ENCODE measurements around the gene NRBP1.

Gene NRBP1

GRCh38 chr2:27428213-27428977 lies at the start of gene NRBP1:
TSS of gene NRBP1 (plus strand) at chr2:27428631. CDS start at chr2:27433274, 4,643 bp downstream.
- peak; percentile 76 for DNase-seq

DNA sequence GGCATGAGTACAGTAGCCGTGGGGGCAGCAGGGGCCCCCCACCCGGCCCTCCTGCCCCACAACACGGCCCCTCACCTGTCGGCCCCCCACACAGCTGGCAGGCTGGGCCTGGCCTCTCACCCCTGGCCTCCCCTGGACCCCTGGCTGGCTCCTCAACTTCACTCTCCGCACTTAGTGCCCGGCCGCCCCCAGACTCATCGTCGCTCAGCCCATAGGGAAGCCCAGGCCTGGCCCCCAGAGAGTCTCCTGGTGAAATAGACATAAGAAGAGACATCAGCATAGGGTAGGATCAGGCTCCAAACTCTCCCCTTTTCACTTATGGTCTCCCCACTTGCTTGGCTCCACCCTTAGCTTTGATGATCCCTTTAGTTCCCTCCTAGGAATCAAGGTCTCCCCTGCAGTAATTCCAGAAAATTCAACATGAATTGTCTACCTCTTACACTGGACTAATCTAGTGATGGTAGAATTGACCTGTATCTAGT lies 49.6 kb upstream of the NRBP1 start:
- DNase-seq = no peak

GRCh38 chr2:27379383-27379835 lies 49.0 kb upstream of the NRBP1 start:
- no peak for DNase-seq

- DNase-seq = no peak
Observed at GRCh38 chr2:27379836-27380625, 48.4 kb upstream of the NRBP1 start.

- peak; percentile 89 for DNase-seq
Observed at GRCh38 chr2:27380626-27381545, 47.5 kb upstream of the NRBP1 start, which contains the start of gene ZNF513. TSS of gene ZNF513 (minus strand) at chr2:27380734. CDS start at chr2:27380526, 208 bp downstream.

DNA sequence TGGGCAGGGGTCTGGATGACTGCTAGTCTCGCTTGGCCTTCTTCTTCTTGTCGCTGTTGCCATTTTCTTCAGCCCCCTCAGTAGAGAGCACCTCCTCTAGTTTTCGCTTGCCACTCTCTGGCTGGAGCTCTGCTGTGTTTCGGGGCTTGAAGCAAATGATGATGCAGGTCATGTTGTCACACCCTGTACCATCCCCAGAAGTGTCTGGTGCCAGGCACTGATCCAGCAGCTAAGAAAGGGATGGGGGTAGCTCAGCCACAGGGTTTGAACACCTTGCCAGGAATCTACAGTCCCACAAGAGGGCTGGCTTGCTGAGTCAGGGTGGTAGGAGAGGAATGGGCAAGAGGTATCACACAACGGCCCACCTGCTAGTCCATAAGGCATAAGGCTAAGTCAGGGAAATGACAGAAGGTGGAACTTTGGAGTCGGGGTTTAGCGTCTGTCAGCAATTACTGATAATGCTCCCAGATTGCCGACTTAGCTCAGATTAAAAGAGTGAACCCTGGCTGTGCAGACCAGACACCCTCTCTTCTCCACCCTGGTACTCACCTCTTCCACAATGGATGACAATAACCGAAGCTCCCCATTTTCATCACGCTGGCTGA lies 46.8 kb upstream of the NRBP1 start:
- DNase-seq = no peak

- no peak for DNase-seq
Observed at GRCh38 chr2:27390822-27391679, 37.4 kb upstream of the NRBP1 start.

- no peak for DNase-seq
Observed at GRCh38 chr2:27393225-27393624, 35.2 kb upstream of the NRBP1 start.

DNA sequence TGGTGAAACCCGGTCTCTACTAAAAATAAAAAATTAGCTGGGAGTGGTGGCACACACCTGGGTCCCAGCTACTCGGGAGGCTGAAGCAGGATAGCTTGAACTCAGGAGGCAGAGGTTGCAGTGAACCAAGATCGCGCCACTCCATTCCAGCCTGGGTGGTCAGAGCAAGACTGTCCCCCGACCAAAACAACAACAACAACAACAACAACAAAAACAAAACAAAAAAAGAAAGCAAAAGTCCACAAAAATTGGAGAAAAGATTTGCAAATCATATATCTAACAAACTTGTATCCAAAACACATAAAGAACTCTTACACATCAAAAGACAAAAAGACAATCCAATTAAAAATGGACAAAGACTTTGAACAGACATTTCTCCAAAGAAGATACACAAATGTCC lies 29.5 kb upstream of the NRBP1 start:
- DNase-seq = no peak

DNA sequence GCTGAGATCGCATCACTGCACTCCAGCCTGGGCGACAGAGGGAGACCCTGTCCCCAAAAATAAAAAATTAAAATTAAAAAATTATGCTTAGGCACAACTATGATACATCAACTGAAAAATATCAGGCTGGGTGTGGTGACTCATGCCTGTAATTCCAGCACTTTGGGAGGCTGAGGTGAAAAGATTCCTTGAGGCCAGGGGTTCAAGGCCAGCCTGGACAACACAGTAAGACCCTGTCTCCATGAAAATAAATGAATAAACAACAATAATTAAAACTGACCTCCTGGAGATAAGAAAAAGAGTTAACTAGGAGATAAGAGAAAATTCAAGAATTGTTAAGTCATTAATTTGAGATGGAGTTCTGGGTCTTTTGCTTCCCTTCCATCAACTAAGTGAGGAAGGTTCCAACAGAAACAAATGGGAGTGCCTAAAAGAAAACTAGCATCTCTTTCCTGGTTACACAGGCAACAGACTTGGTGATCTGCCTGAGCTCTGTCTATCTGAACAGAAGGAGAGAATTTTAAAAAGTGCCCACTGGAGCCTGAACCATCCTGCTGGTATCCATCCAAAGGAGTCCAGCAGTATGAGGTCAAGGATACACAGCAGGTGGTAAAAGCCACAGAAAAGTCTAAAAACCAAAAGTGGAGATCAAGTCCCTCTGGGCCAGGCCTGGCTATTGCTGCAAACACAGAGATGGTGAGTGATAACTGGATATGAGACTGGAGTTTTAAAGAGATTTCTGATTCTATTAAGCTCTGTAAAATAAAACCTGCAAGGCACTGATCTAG lies 27.9 kb upstream of the NRBP1 start:
- no peak for DNase-seq

DNA sequence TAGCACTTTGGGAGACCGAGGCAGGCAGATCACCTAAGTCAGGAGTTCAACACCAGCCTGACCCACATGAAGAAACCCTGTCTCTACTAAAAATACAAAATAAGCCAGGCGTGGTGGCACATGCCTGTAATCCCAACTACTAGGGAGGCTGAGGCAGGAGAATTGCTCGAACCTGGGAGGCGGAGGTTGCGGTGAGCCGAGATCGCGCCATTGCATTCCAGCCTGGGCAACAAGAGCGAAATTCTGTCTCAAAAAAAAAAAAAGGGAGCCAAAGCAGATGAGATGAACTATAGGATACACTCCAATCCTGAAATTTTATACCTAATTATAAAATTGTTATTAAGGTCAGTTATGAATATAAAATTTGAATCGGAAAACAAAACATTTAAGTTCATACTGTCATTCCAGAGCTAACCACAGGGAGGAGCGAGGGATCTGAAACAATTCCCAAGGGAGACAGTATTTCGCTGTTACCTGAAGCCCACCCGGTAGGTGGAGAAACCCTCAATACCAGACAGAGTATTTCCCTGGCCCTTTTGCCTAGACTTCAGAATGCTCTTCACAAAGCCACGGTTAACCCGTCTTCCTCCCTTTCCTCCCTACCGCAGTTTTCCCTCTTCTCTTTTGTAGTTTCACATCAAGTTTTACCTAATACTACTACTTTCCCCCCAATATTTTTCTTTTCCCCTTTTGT lies 20.5 kb upstream of the NRBP1 start:
- peak; percentile 22 for DNase-seq

- no peak for DNase-seq
Observed at GRCh38 chr2:27408601-27409320, 19.7 kb upstream of the NRBP1 start.

GRCh38 chr2:27409321-27410073 lies 18.9 kb upstream of the NRBP1 start, which contains the start of gene PPM1G:
TSS of gene PPM1G (minus strand) at chr2:27409591. CDS start at chr2:27409422, 169 bp downstream.
- DNase-seq = peak; percentile 75

GRCh38 chr2:27412419-27413152 lies 15.8 kb upstream of the NRBP1 start:
- no peak for DNase-seq

- DNase-seq = no peak
Observed at GRCh38 chr2:27416151-27416550, 12.3 kb upstream of the NRBP1 start.

DNA sequence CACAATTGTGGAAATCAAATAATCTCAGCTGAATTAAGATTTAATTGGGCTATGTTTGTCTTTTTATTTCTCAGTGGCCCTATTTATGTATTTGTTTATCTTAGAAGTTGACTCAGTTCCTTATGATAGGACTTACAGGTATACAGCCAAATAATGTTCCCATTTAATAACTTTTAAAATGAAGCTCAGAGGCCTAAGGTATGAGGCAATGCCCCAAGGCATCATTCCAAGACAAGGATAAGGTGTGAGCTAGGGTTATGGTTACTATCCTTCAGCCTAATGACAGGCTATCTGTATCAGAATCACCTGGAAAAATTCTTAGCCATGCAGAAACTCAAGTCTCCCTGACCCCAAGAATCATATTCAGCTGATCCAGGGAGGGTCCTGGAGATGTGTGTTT lies 7.4 kb upstream of the NRBP1 start:
- no peak for DNase-seq

DNA sequence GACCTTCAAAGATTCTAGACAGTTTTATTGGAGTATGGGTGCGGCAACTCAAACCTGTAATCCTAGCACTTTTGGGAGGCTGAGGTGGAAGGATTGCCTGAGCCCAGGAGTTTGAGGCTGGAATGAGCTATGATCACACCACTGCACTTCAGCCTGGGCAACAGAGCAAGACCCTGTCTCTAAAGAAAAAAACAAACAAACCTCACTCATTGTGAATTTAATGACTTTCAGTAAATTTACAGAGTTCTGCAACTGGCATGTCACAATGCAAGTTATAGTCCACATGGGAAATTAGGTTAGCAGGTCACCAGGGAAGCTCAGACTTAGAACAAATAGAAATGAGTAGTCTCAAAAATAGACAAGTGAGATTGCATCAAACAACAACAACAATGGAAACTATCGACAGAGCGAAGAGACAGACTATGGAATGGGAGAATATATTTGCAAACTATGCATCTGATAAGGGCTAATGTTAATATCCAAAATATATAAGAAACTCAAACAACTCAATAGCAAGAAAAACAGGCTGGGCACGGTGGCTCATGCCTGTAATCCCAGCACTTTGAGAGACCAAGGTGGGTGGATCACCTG lies 6.7 kb upstream of the NRBP1 start:
- no peak for DNase-seq
